Cardiac fibroblast (primary cell): ENCODE measurements around the gene EME1.

Experiments
- DNase-seq, 2 donors: peaks; one replicate each; pipeline versions ENCODE4 v3.0.0 to v3.0.0-alpha.2; 2010; ENCODE audit warnings: low read depth in 2 of 2
- H3K4me3 ChIP-seq, 2 donors: replicated peaks in 1 of 2; 1 replicate in 1 of 2; 2 replicates in 1 of 2; pipeline ENCODE4 v1.5.1; 2011; ENCODE audit warnings: low read depth in 2 of 2, low read length in 2 of 2, mild to moderate bottlenecking in 2 of 2, moderate library complexity in 1 of 2
- TF ChIP-seq, protein P1 (sequence below): IDR thresholded peaks from one replicate; pipeline ENCODE4 v1.5.1; 2011; ENCODE audit warnings: low read depth, mild to moderate bottlenecking, low read length, inconsistent platforms

The EME1 gene

GRCh38 chr17:50428831-50429424 lies 55.9 kb downstream of the EME1 start:
- H3K4me3 ChIP-seq: no peak overlapping the region

GRCh38 chr17:50429793-50430192 lies 56.8 kb downstream of the EME1 start:
- no peak for DNase-seq
- H3K4me3 ChIP-seq: no peak overlapping the region
- TF ChIP-seq, protein P1, sequence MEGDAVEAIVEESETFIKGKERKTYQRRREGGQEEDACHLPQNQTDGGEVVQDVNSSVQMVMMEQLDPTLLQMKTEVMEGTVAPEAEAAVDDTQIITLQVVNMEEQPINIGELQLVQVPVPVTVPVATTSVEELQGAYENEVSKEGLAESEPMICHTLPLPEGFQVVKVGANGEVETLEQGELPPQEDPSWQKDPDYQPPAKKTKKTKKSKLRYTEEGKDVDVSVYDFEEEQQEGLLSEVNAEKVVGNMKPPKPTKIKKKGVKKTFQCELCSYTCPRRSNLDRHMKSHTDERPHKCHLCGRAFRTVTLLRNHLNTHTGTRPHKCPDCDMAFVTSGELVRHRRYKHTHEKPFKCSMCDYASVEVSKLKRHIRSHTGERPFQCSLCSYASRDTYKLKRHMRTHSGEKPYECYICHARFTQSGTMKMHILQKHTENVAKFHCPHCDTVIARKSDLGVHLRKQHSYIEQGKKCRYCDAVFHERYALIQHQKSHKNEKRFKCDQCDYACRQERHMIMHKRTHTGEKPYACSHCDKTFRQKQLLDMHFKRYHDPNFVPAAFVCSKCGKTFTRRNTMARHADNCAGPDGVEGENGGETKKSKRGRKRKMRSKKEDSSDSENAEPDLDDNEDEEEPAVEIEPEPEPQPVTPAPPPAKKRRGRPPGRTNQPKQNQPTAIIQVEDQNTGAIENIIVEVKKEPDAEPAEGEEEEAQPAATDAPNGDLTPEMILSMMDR: no peak

More at GRCh38 chr17:50428831-50429424, 55.9 kb downstream of the EME1 start:
- TF ChIP-seq, protein P1: no peak
- DNase-seq: no peak
